Measurements from ENCODE around the gene LRSAM1.

Gene LRSAM1

GRCh38 chr9:127500862-127501261, 49.6 kb downstream of the LRSAM1 start:
- DNase-seq: no peak

- no peak for DNase-seq
Measured at GRCh38 chr9:127501821-127502343, 50.6 kb downstream of the LRSAM1 start.

- DNase-seq: no peak
Measured at GRCh38 chr9:127502706-127503378, 51.5 kb downstream of the LRSAM1 start.

- no peak for DNase-seq
Measured at GRCh38 chr9:127503379-127503921, 52.1 kb downstream of the LRSAM1 start.

GRCh38 chr9:127503947-127504886, 52.9 kb downstream of the LRSAM1 start:
- DNase-seq: peak; percentile 79

- DNase-seq: no peak
Measured at GRCh38 chr9:127504887-127505251, 53.6 kb downstream of the LRSAM1 start.

- DNase-seq: peak; percentile 42
Measured at GRCh38 chr9:127505396-127506116, 54.2 kb downstream of the LRSAM1 start.

GRCh38 chr9:127506117-127506813, 55.0 kb downstream of the LRSAM1 start:
- no peak for DNase-seq

- peak; percentile 45 for DNase-seq
Measured at GRCh38 chr9:127506814-127507750, 55.8 kb downstream of the LRSAM1 start.

- no peak for DNase-seq
Measured at GRCh38 chr9:127507751-127508648, 56.7 kb downstream of the LRSAM1 start.

- no peak for DNase-seq
Measured at GRCh38 chr9:127508901-127509260, 57.6 kb downstream of the LRSAM1 start.

- DNase-seq: no peak
Measured at GRCh38 chr9:127509261-127509954, 58.1 kb downstream of the LRSAM1 start.

- DNase-seq: no peak
Measured at GRCh38 chr9:127509955-127510299, 58.6 kb downstream of the LRSAM1 start.

GRCh38 chr9:127514468-127514867, 63.2 kb downstream of the LRSAM1 start:
- DNase-seq: no peak

GRCh38 chr9:127516835-127517607, 65.7 kb downstream of the LRSAM1 start:
- no peak for DNase-seq

- no peak for DNase-seq
Measured at GRCh38 chr9:127517620-127518019, 66.3 kb downstream of the LRSAM1 start.

- no peak for DNase-seq
Measured at GRCh38 chr9:127518091-127518856, 67.0 kb downstream of the LRSAM1 start.

Data from fibroblast of upper back skin (primary cell).